GM23338 (cell line): ENCODE data around the gene DHRS3. TPM values are rescaled to one million over a fixed set of nuclear protein-coding genes. Genes with fewer than 3 reads are reported as not detected.

ENCODE experiments used
- ATAC-seq: fragments of 200-7000 bp; cut with Tn5 transposase; 3 replicates; pipeline ENCODE4 v1.9.1; 2020
- DNase-seq: peaks from one replicate; pipeline ENCODE4 v3.0.0-alpha.2; 2015; ENCODE audit warnings: low spot score
- H2AFZ ChIP-seq: fragments of 200-600 bp; sonication (generic); 2 replicates; pipeline ENCODE4 v1.8.0; 2016; ENCODE audit warnings: antibody characterized with exemption, mild to moderate bottlenecking, moderate library complexity
- H3F3A ChIP-seq: fragments of 200-600 bp; sonication (generic); replicated peaks from 2 replicates; pipeline ENCODE4 v1.8.0; 2017; ENCODE audit warnings: antibody characterized with exemption, mixed run types, low read depth
- H3K27ac ChIP-seq: fragments of 200-600 bp; sonication (generic); 2 replicates; pipeline ENCODE4 v1.6.1; 2016; ENCODE audit warnings: low read depth
- H3K27me3 ChIP-seq: fragments of 200-600 bp; sonication (generic); 2 replicates; pipeline ENCODE4 v1.8.0; 2016; ENCODE audit warnings: mild to moderate bottlenecking, mixed run types, moderate library complexity; ENCODE audit not compliant: insufficient read depth
- H3K36me3 ChIP-seq: fragments of 200-600 bp; sonication (generic); 2 replicates; pipeline ENCODE4 v1.8.0; 2016; ENCODE audit warnings: mild to moderate bottlenecking; ENCODE audit not compliant: insufficient read depth
- H3K4me1 ChIP-seq: fragments of 200-600 bp; sonication (generic); 2 replicates; pipeline ENCODE4 v1.8.0; 2016; ENCODE audit warnings: mild to moderate bottlenecking, moderate library complexity; ENCODE audit not compliant: insufficient read depth
- H3K4me2 ChIP-seq: fragments of 200-600 bp; sonication (generic); 2 replicates; pipeline ENCODE4 v1.7.1; 2017; ENCODE audit warnings: mixed run types
- H3K4me3 ChIP-seq: fragments of 200-600 bp; sonication (generic); 2 replicates; pipeline ENCODE4 v1.6.1; 2016; ENCODE audit warnings: mixed run types
- H3K79me2 ChIP-seq: fragments of 200-600 bp; sonication (generic); replicated peaks from 2 replicates; pipeline ENCODE4 v1.8.0; 2017; ENCODE audit warnings: mild to moderate bottlenecking; ENCODE audit not compliant: insufficient read depth
- H3K9me2 ChIP-seq: fragments of 200-600 bp; sonication (generic); 2 replicates; pipeline ENCODE4 v1.8.0; 2017; ENCODE audit not compliant: insufficient read depth
- H4K20me1 ChIP-seq: fragments of 200-600 bp; sonication (generic); replicated peaks from 2 replicates; pipeline ENCODE4 v1.8.0; 2017; ENCODE audit warnings: mild to moderate bottlenecking; ENCODE audit not compliant: insufficient read depth
- H3K27ac Mint-ChIP-seq: 2 replicates; pipeline ENCODE4 v1.8.0; 2020; ENCODE audit warnings: inconsistent platforms, mild to moderate bottlenecking, moderate library complexity, mixed read lengths
- H3K27me3 Mint-ChIP-seq: 3 replicates; pipeline ENCODE4 v1.8.0; 2022; ENCODE audit warnings: low read depth, mild to moderate bottlenecking, moderate library complexity, mixed read lengths, inconsistent platforms; ENCODE audit not compliant: insufficient read depth, poor library complexity
- H3K36me3 Mint-ChIP-seq: 3 replicates; pipeline ENCODE4 v1.8.0; 2021; ENCODE audit warnings: low read depth, mild to moderate bottlenecking, inconsistent platforms, moderate library complexity, mixed read lengths
- H3K4me1 Mint-ChIP-seq: 3 replicates; pipeline ENCODE4 v1.8.0; 2020; ENCODE audit warnings: mild to moderate bottlenecking, inconsistent platforms, mixed read lengths
- H3K4me3 Mint-ChIP-seq: 3 replicates; pipeline ENCODE4 v1.8.0; 2021; ENCODE audit warnings: moderate library complexity, mild to moderate bottlenecking, inconsistent platforms, mixed read lengths
- H3K9me3 Mint-ChIP-seq: 3 replicates; pipeline ENCODE4 v1.8.0; 2020; ENCODE audit warnings: moderate library complexity, mild to moderate bottlenecking, inconsistent platforms, mixed read lengths
- CREB1 ChIP-seq: fragments of 250-450 bp; sonication (Bioruptor Pico); IDR thresholded peaks from 2 replicates; pipeline ENCODE4 v1.5.0; 2020; ENCODE audit warnings: low read depth, mild to moderate bottlenecking, moderate library complexity
- CTCF ChIP-seq, 2 experiments: fragments of 200-600 bp in 1 of 2; sonication (generic) in 1 of 2; conservative IDR thresholded peaks; 2 replicates each; pipeline versions ENCODE4 v1.5.1 to v1.6.1; 2016 to 2017; ENCODE audit warnings: antibody characterized with exemption in 2 of 2, low read depth in 2 of 2, mild to moderate bottlenecking in 2 of 2, moderate library complexity in 1 of 2
- ETS1 ChIP-seq: IDR thresholded peaks from 2 replicates; pipeline ENCODE4 v1.6.1; 2016; ENCODE audit warnings: antibody characterized with exemption
- EZH2 ChIP-seq: fragments of 200-600 bp; sonication (generic); IDR thresholded peaks from one replicate; pipeline ENCODE4 v1.8.0; 2017; ENCODE audit warnings: antibody characterized with exemption, mild to moderate bottlenecking, low read depth; ENCODE audit not compliant: unreplicated experiment
- EZH2phosphoT487 ChIP-seq: fragments of 200-600 bp; sonication (generic); IDR thresholded peaks from one replicate; pipeline ENCODE4 v1.8.1; 2018; ENCODE audit warnings: antibody characterized with exemption; ENCODE audit not compliant: unreplicated experiment
- JUNB ChIP-seq: IDR thresholded peaks from one replicate; pipeline ENCODE4 v1.6.1; 2016; ENCODE audit warnings: antibody characterized with exemption; ENCODE audit not compliant: unreplicated experiment
- NANOG ChIP-seq: IDR thresholded peaks from 2 replicates; pipeline ENCODE4 v1.6.1; 2016; ENCODE audit warnings: antibody characterized with exemption, borderline replicate concordance
- POLR2AphosphoS5 ChIP-seq: IDR thresholded peaks from 2 replicates; pipeline ENCODE4 v1.6.1; 2016; ENCODE audit warnings: antibody characterized with exemption, low read depth
- REST ChIP-seq: IDR thresholded peaks from one replicate; pipeline ENCODE4 v1.6.1; 2018; ENCODE audit warnings: antibody characterized with exemption; ENCODE audit not compliant: unreplicated experiment
- STAT1 ChIP-seq: IDR thresholded peaks from one replicate; pipeline ENCODE4 v1.6.1; 2016; ENCODE audit warnings: antibody characterized with exemption; ENCODE audit not compliant: unreplicated experiment
- ZNF114 ChIP-seq: fragments of 250-450 bp; sonication (Bioruptor Pico); IDR thresholded peaks from 2 replicates; pipeline ENCODE4 v1.5.0; 2020; ENCODE audit warnings: mild to moderate bottlenecking, moderate library complexity
- ZNF331 ChIP-seq: fragments of 250-450 bp; sonication (Bioruptor Pico); IDR thresholded peaks from 2 replicates; pipeline ENCODE4 v1.5.0; 2020; ENCODE audit warnings: low read depth, mild to moderate bottlenecking, moderate library complexity
- polyA plus RNA-seq: library from polyadenylated mRNA; unstranded; fragments of >200 nt; fragmentation: Nextera tagmentation; extraction: Ambion mirVana; gene quantifications from 2 replicates; pipeline ENCODE4 v1.2.1, GENCODE V29; 2016
- total RNA-seq: library from RNA; depleted of rRNA; stranded (reverse); fragments of >200 nt; shearing (Covaris generic); gene quantifications from 2 replicates; pipeline ENCODE4 v1.2.3, GENCODE V29; 2014
- TF ChIP-seq, protein P1 (sequence below): fragments of 250-450 bp; sonication (Bioruptor Pico); IDR thresholded peaks from 2 replicates; pipeline ENCODE4 v1.5.0; 2020; ENCODE audit warnings: mild to moderate bottlenecking, moderate library complexity

Gene DHRS3
- total and polyA plus RNA-seq, 2 experiments from 2014 or later = 21.0 to 26.0 TPM

DNA sequence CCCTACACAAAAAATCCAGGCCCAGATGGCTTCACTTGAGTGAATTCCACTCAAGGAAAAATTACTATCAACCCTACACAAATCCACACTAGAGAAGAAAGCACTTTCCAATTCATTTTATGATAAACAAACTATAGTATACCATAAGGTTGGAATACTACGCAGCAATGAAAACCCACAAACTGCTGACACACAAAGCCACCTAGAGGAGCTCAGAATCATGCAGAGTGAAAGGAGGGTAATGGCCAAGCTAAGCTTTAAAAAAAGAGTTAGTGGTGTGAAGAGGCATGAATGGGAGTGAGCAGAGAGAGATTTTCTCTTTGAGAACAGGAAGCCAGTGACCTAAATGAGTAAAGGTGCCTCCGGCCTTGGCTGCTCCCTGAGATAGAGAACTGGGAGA is 93.7 kb downstream of the DHRS3 start:
- H3K27me3 ChIP-seq = no peaks in the 10 kb centered on the region
- no peak overlapping the region for H3K4me3 ChIP-seq
- DNase-seq (no peak), ATAC-seq (no peak)
- H3K4me1 ChIP-seq = no peaks in the 10 kb centered on the region
- H3F3A ChIP-seq = no peaks in the 10 kb centered on the region
- Mint-ChIP-seq H3K27me3 (peaks cover 10% of the 10 kb centered on the region), H3K9me3 (no peaks in the 10 kb centered on the region), H3K36me3 (no peaks in the 10 kb centered on the region), H3K4me3 (no peak overlapping the region), H3K4me1 (no peaks in the 10 kb centered on the region), H3K27ac (no peak overlapping the region)
- no peak overlapping the region for H3K27ac ChIP-seq
- H3K9me2 ChIP-seq = no peaks in the 10 kb centered on the region
- H3K79me2 ChIP-seq = no peaks in the 10 kb centered on the region
- no peaks in the 10 kb centered on the region for H3K36me3 ChIP-seq
- TF ChIP-seq STAT1 (no peak), EZH2phosphoT487 (no peak), REST (no peak), CTCF (conservative IDR thresholded peaks at IDR 0.05; ENCODE audit: low read depth in 2 of 2) (no peak), POLR2AphosphoS5 (no peak), ZNF331 (no peak), NANOG (no peak), JUNB (no peak), CREB1 (no peak), ZNF114 (no peak), ETS1 (no peak), EZH2 (no peak)
- TF ChIP-seq, protein P1, sequence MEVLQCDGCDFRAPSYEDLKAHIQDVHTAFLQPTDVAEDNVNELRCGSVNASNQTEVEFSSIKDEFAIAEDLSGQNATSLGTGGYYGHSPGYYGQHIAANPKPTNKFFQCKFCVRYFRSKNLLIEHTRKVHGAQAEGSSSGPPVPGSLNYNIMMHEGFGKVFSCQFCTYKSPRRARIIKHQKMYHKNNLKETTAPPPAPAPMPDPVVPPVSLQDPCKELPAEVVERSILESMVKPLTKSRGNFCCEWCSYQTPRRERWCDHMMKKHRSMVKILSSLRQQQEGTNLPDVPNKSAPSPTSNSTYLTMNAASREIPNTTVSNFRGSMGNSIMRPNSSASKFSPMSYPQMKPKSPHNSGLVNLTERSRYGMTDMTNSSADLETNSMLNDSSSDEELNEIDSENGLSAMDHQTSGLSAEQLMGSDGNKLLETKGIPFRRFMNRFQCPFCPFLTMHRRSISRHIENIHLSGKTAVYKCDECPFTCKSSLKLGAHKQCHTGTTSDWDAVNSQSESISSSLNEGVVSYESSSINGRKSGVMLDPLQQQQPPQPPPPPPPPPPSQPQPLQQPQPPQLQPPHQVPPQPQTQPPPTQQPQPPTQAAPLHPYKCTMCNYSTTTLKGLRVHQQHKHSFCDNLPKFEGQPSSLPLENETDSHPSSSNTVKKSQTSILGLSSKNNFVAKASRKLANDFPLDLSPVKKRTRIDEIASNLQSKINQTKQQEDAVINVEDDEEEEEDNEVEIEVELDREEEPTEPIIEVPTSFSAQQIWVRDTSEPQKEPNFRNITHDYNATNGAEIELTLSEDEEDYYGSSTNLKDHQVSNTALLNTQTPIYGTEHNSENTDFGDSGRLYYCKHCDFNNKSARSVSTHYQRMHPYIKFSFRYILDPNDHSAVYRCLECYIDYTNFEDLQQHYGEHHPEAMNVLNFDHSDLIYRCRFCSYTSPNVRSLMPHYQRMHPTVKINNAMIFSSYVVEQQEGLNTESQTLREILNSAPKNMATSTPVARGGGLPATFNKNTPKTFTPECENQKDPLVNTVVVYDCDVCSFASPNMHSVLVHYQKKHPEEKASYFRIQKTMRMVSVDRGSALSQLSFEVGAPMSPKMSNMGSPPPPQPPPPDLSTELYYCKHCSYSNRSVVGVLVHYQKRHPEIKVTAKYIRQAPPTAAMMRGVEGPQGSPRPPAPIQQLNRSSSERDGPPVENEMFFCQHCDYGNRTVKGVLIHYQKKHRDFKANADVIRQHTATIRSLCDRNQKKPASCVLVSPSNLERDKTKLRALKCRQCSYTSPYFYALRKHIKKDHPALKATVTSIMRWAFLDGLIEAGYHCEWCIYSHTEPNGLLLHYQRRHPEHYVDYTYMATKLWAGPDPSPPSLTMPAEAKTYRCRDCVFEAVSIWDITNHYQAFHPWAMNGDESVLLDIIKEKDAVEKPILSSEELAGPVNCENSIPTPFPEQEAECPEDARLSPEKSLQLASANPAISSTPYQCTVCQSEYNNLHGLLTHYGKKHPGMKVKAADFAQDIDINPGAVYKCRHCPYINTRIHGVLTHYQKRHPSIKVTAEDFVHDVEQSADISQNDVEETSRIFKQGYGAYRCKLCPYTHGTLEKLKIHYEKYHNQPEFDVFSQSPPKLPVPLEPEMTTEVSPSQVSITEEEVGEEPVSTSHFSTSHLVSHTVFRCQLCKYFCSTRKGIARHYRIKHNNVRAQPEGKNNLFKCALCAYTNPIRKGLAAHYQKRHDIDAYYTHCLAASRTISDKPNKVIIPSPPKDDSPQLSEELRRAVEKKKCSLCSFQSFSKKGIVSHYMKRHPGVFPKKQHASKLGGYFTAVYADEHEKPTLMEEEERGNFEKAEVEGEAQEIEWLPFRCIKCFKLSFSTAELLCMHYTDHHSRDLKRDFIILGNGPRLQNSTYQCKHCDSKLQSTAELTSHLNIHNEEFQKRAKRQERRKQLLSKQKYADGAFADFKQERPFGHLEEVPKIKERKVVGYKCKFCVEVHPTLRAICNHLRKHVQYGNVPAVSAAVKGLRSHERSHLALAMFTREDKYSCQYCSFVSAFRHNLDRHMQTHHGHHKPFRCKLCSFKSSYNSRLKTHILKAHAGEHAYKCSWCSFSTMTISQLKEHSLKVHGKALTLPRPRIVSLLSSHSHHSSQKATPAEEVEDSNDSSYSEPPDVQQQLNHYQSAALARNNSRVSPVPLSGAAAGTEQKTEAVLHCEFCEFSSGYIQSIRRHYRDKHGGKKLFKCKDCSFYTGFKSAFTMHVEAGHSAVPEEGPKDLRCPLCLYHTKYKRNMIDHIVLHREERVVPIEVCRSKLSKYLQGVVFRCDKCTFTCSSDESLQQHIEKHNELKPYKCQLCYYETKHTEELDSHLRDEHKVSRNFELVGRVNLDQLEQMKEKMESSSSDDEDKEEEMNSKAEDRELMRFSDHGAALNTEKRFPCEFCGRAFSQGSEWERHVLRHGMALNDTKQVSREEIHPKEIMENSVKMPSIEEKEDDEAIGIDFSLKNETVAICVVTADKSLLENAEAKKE (CRISPR knock-in tag) = no peak
- no peak overlapping the region for H3K4me2 ChIP-seq
- no peaks in the 10 kb centered on the region for H4K20me1 ChIP-seq
- H2AFZ ChIP-seq = no peak overlapping the region
